ENCODE measurements around the gene SLC4A9.

The SLC4A9 gene, protein sequence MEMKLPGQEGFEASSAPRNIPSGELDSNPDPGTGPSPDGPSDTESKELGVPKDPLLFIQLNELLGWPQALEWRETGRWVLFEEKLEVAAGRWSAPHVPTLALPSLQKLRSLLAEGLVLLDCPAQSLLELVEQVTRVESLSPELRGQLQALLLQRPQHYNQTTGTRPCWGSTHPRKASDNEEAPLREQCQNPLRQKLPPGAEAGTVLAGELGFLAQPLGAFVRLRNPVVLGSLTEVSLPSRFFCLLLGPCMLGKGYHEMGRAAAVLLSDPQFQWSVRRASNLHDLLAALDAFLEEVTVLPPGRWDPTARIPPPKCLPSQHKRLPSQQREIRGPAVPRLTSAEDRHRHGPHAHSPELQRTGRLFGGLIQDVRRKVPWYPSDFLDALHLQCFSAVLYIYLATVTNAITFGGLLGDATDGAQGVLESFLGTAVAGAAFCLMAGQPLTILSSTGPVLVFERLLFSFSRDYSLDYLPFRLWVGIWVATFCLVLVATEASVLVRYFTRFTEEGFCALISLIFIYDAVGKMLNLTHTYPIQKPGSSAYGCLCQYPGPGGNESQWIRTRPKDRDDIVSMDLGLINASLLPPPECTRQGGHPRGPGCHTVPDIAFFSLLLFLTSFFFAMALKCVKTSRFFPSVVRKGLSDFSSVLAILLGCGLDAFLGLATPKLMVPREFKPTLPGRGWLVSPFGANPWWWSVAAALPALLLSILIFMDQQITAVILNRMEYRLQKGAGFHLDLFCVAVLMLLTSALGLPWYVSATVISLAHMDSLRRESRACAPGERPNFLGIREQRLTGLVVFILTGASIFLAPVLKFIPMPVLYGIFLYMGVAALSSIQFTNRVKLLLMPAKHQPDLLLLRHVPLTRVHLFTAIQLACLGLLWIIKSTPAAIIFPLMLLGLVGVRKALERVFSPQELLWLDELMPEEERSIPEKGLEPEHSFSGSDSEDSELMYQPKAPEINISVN

DNA sequence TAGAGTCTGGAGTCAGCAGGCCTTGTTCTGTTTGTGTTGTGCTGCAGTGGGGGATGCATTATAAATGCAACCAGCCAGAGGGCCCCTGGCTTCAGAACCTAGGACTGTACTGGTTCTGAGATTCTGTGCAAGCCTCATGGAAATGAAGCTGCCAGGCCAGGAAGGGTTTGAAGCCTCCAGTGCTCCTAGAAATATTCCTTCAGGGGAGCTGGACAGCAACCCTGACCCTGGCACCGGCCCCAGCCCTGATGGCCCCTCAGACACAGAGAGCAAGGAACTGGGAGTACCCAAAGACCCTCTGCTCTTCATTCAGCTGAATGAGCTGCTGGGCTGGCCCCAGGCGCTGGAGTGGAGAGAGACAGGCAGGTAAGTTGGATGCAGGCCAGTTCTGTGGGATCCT lies at the start of gene SLC4A9:
TSS of gene SLC4A9 (plus strand) at position 94 of the 400 bp plus-strand sequence. CDS start at position 137, 43 bp downstream.
- no peak for DNase-seq

GRCh38 chr5:140310434-140310833 lies 49.6 kb upstream of the SLC4A9 start:
- DNase-seq, result no peak

DNA sequence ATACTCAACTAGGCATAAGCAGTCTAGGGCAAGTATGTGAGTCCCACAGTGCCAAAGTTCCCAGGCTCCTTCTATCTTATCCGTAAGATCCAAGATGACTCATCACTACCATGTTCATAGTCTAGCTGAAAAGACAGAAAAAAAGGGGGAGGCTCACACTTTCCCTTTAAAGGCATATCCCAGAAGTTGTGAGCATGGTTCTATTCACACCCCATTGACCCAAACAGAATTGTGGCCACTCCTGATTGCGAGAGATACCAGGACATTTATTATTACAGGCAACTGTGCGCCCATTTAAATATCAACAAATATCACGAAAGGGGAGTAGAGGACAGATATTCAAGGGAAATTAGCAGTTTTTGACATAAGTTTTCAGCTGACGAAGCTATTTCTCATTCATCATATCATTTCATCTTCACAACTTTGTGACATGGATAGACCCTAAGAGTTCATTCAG lies 49.0 kb upstream of the SLC4A9 start:
- no peak for DNase-seq

GRCh38 chr5:140312067-140312790 lies 47.8 kb upstream of the SLC4A9 start:
- DNase-seq, result no peak

DNA sequence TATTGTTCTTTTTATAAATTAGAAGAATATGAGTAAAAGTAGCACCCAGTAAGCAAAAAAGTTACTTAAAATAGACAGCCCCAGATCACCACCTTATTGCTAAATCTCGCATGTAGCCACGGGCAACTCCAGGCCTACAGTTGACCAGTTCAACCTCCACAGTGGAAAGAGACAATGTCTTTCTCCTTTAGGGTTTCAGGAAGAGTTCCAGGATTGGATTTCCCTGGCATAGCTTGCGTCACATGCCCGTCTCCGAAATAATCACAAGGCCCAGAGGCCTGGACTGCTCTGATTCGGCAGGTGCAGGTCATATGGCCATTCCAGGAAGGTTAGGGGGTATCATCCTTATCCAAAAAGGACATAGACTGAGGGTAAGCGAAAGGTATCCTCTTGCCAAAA lies 47.2 kb upstream of the SLC4A9 start:
- no peak for DNase-seq

DNA sequence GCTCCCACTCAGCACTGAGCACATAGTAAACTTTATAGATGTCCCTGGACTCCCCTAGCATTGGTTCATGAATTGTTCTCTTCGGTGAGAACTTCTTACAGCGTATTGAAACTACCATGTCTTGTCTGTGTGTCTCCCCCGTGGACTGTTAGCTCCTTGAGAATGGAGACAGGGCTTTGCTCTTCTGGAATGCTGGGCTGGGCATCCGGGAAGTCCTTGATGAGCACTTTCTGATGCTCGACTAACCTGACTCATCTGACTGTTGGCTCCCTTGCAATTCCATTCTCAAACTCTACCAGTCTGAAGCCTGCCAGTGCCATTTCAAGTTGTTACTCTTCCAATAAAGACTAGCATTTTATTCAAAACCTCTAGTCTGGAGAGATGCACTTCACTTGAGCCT lies 42.1 kb upstream of the SLC4A9 start:
- no peak for DNase-seq

DNA sequence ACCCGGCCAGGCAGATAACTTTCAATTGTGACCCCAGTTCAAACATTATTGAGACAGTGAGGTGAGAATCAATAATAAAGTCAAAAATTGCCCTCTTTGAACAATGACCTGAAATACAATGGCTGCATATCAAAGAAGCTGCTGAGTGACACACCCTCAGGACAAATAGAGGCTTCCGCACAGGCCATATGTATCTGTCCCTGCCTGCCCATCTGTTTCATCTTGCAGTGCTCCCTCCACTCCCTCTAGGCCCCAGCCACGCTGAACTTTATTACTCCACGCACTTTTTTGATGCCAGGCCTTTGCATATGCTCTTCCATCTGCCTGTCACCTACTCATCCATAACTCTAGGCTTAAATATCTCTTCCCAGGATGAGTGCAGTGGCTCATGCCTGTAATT lies 41.2 kb upstream of the SLC4A9 start:
- DNase-seq, result no peak

DNA sequence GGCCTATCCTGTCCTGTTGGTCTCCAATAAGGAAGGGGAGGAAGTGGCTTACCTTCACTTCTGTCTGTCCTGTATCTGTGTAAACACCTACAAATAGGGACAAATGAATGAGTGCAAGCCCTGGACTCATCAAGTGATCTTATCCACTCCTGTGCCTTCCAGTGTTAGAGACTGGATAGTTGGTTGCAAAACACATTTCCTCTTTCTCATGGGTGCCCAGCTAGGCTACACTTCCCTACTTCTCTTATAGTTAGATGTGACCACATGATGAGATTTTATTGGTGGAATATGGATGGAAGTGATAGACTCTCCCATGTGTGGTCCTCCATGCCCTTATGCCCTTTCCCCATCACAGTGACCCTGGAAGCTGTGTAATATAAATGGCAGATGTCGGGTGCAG lies 40.2 kb upstream of the SLC4A9 start:
- no peak for DNase-seq

- no peak for DNase-seq
Observed at GRCh38 chr5:140321796-140322195, 38.2 kb upstream of the SLC4A9 start.

DNA sequence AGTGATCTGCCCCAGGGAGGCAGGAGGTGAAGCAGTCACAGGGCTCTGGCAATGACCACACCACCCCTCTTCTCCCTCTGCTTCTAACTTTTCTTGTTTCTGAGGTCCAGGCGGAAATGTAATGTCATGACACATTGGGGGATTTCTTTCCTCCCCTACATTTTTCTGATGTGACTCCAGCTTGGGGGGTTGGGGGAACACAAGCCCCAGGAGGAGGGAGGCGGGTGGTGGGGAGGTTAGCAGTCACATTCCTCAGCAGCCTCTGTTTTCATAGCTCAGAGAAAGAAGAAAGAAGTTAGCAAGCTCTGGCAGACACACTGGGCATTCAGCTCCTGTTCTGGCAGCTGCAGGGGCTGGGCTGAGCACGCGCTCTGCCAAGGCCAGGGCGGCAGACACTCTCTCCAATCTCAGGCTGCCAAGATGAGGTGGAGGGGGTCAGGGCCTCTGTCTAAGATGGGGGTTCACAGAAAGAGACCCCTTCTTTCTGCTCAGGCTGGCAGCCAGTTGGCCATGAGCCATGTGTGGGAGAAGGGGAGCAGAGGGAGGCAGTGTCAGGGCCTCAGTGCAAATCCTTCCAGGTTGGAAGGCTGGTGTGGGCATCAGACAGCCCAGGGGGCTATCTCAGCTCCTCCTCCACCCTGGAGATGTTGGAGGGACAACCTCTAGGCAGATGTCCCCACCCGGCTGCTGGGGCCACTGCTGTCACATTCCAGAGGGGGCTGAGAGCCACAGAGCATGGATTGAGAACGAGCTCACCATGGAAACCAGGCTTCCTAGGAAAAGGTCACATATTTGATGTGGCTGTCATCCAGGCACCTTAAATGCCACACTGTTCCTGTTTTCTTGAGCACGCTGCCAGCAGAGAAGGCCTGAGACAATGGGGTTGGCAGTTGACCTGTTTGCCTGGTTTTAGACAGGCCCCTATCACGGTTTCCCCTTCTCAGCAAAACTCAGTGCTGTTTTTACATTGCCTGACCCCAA lies 37.0 kb upstream of the SLC4A9 start:
- DNase-seq, result no peak

DNA sequence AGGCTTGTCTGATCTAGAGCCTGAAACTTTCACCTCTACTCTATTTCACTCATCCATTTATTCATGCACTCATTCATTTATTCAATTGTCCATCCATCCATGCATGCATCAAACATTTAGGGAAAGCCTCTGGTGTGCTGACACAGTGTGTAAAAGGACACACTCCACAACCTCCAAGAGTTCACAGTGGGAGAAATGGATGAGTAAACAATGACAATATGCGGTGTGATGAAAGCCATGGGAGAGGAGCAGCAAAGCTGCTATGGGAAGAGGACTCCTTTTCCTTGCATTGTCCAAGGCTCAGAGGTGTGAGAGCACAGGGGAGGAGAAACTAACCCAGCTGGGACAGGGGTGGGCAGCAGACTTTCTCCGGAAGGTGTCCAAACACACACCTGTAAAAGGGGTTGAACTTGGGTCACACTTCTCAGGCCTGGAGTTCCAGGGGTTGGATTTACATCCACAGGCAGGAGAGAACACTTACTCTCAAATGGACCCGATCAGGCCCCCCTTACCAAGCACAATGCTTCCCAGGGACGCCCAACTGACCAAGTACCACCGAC lies 35.9 kb upstream of the SLC4A9 start:
- DNase-seq, result no peak

DNA sequence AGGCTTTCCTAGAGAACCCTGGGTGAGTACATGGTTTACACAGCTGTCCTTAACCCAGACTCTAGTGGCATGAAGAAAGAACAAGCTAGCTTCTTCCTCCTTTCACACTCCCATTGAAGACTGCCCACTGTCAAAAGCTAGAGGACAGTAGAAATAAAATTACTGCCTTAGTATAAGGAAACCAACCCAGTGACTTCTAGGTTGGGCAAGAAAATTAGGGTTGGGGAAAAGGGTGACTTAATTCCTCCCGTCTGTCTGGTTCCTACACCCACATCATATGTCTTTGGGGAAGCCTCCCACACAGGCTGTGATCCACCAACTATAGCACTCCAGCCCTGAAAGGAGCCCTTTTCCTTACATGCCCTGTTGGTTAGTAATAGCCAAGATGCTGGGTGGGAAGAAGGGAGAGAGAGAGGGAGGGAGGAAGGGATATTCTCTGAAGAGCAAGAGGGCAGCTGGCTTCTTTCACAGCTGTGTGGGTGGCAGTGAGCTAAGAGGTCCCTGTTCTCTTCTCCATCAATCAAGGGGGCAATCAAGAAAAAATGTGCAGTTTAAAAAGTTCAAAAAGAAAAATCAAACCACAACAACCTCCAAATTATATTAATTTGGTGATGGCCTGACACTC lies 35.3 kb upstream of the SLC4A9 start:
- DNase-seq, result no peak

DNA sequence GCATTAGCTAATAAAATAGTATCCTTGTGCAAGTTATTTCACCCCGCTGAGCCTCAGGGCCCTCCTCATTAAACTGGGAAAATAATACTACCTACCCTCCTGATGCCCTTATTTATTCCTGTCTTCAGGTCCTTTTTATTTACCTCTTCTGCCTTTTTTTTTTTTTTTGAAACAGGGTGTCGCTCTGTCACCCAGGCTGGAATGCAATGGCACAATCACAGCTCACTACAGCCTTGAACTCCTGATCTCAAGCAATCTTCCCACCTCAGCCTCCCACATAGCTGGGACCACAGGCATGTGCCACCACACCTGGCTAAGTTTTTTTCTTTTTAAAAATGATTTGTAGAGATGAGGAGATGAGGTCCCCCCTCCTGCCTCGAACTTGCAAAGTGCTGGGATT lies 34.5 kb upstream of the SLC4A9 start:
- DNase-seq, result no peak

- no peak for DNase-seq
Observed at GRCh38 chr5:140327589-140327988, 32.4 kb upstream of the SLC4A9 start.

DNA sequence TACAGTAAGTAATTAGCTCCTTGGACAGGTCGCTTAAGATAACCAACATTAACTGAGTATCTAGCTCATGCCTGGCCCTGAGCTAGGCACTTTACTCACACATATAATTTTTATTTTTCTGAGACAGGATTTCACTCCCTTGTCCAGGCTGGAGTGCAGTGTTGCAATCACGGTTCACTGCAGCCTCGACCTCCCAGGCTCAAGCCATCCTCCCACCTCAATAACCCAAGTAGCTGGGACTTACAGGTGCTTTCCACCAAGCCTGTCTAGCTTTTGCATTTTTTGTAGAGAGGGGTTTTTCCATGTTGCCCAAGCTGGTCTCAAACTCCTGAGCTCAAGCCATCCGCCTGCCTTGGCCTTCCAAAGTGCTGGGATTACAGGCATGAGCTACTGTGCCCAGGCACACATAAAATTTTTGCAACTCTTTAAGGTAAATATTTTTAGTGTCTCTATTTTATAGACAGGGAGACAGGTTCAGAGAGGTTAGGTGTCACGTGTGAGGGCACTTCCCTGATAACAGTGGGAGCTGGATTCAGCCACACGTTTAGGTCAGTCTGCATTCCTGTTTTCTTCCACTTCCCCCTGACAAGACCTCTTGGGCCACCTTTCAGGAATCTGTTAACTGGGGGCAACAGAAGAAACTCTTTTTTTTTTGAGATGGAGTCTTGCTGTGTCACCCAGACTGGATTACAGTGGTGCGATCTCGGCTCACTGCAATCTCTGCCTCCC lies 31.8 kb upstream of the SLC4A9 start:
- no peak for DNase-seq

GRCh38 chr5:140329739-140330481 lies 30.1 kb upstream of the SLC4A9 start:
- no peak for DNase-seq

DNA sequence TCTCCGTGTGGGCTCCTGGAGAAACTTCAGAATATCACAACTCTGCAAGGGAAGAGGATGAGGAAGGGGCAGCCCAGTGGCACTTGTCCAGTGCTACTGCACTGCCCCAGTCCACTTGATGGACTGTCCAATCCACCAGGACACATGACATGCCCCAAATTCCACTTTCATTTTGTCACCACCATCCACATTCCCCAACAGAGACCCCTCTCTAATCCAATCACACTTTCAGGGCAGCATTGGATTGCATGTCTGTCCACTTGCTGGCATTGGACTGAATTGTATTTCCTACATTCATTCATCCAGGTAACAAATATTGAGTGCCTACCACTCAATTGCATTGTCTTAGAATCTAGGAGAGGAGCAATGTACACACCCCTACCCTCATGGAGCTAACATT lies 28.4 kb upstream of the SLC4A9 start:
- DNase-seq, result no peak

GRCh38 chr5:140336388-140336787 lies 23.6 kb upstream of the SLC4A9 start:
- no peak for DNase-seq

- DNase-seq, result no peak
Observed at GRCh38 chr5:140337880-140338279, 22.1 kb upstream of the SLC4A9 start.

DNA sequence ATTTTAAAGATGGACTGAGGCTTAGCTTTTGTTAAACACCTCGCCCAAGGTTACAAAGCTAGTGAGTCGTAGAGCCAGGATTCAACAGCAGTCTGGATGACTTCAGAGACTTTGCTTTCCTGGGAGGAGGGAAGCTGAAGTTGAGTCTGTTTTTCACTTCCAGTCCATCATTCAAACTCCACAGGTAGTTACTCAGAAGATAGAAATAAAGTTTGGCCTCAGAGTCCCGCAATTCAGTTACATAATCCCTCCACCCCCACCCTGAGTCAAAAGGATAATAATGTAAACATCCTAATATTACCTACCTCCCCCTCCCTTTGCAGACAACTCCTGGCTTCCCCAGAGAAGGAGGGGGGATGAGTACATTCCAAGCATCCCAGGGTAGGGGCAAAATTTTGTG lies 21.7 kb upstream of the SLC4A9 start:
- DNase-seq, result no peak

Data from CD4-positive, alpha-beta T cell treated with Interleukin-12 subunit alpha and Interleukin-12 subunit beta, for 1 hour (primary cell).